WTC11 (cell line): ENCODE results near the gene CYP4F11. TPM values are rescaled to one million over a fixed set of nuclear protein-coding genes. Genes with fewer than 3 reads are reported as not detected.
"Not testable (repeated sequence)": the region's sequence is repeated elsewhere in the genome, so short reads cannot be mapped to it uniquely, and the experiment has no call there.

ENCODE experiments used
- ATAC-seq: fragments of 200-7000 bp; cut with Tn5 transposase; 2 replicates; pipeline ENCODE4 v1.10.0; 2021; ENCODE audit warnings: mild to moderate bottlenecking, moderate library complexity
- CTCF ChIA-PET: fragments of 300-600 bp; sonication (Branson Sonifier 250); formaldehyde crosslinking; loops from one replicate; lab custom pipeline; 2021; ENCODE audit warnings: antibody characterized with exemption; lab: Charles Lee
- POLR2A ChIA-PET: fragments of 350-600 bp; sonication (Branson Sonifier 250); formaldehyde crosslinking; loops from one replicate; lab custom pipeline; 2021; ENCODE audit warnings: antibody characterized with exemption; lab: Charles Lee
- DNase-seq: peaks from one replicate; pipeline ENCODE4 v3.0.0; 2021; ENCODE audit warnings: low spot score
- H3K27ac Mint-ChIP-seq: 2 replicates; pipeline ENCODE4 v1.8.0; 2021; ENCODE audit warnings: mixed read lengths
- H3K27me3 Mint-ChIP-seq: 2 replicates; pipeline ENCODE4 v1.8.0; 2021; ENCODE audit warnings: low read depth, mild to moderate bottlenecking, moderate library complexity, mixed read lengths
- H3K36me3 Mint-ChIP-seq: 2 replicates; pipeline ENCODE4 v1.8.0; 2021; ENCODE audit warnings: mixed read lengths
- H3K4me1 Mint-ChIP-seq: 2 replicates; pipeline ENCODE4 v1.8.0; 2022; ENCODE audit warnings: mixed read lengths
- H3K4me3 Mint-ChIP-seq: 2 replicates; pipeline ENCODE4 v1.8.0; 2021; ENCODE audit warnings: mild to moderate bottlenecking, moderate library complexity, mixed read lengths
- H3K9me3 Mint-ChIP-seq: 2 replicates; pipeline ENCODE4 v1.8.0; 2021; ENCODE audit warnings: mixed read lengths
- ATF1 ChIP-seq: sonication (generic); formaldehyde crosslinking; IDR thresholded peaks from 2 replicates; pipeline ENCODE4 v1.8.1; 2023; ENCODE audit warnings: mild to moderate bottlenecking, moderate library complexity, missing genetic modification reagents
- CREB1 ChIP-seq: sonication (generic); formaldehyde crosslinking; IDR thresholded peaks from 2 replicates; pipeline ENCODE4 v1.8.0; 2023; ENCODE audit warnings: mild to moderate bottlenecking, missing genetic modification reagents
- E2F1 ChIP-seq: sonication (generic); formaldehyde crosslinking; IDR thresholded peaks from 2 replicates; pipeline ENCODE4 v1.8.0; 2022; ENCODE audit warnings: mild to moderate bottlenecking, missing genetic modification reagents
- FOXP1 ChIP-seq: sonication (generic); formaldehyde crosslinking; IDR thresholded peaks from 2 replicates; pipeline ENCODE4 v1.8.0; 2022; ENCODE audit warnings: missing genetic modification reagents, mild to moderate bottlenecking, moderate library complexity, borderline replicate concordance
- GTF2I ChIP-seq: fragments of 250-450 bp; sonication (Bioruptor Pico); conservative IDR thresholded peaks from 2 replicates; pipeline ENCODE4 v1.4.0; 2021; ENCODE audit warnings: mild to moderate bottlenecking
- HMGA2 ChIP-seq: fragments of 250-450 bp; sonication (Bioruptor Pico); IDR thresholded peaks from 2 replicates; pipeline ENCODE4 v1.4.0; 2021; ENCODE audit warnings: mild to moderate bottlenecking, moderate library complexity
- HMGXB4 ChIP-seq: sonication (generic); formaldehyde crosslinking; IDR thresholded peaks from 2 replicates; pipeline ENCODE4 v1.8.1; 2023; ENCODE audit warnings: mild to moderate bottlenecking, moderate library complexity, missing genetic modification reagents
- JUN ChIP-seq: sonication (generic); formaldehyde crosslinking; IDR thresholded peaks from 2 replicates; pipeline ENCODE4 v1.8.0; 2023; ENCODE audit warnings: mild to moderate bottlenecking, missing genetic modification reagents
- MAX ChIP-seq: sonication (generic); formaldehyde crosslinking; IDR thresholded peaks from 2 replicates; pipeline ENCODE4 v1.8.0; 2022; ENCODE audit warnings: mild to moderate bottlenecking, missing genetic modification reagents
- MXD4 ChIP-seq: fragments of 250-450 bp; sonication (Bioruptor Pico); IDR thresholded peaks from 2 replicates; pipeline ENCODE4 v1.8.0; 2021; ENCODE audit warnings: mild to moderate bottlenecking, moderate library complexity, borderline replicate concordance
- MYBL2 ChIP-seq: sonication (generic); formaldehyde crosslinking; IDR thresholded peaks from 2 replicates; pipeline ENCODE4 v1.8.1; 2023; ENCODE audit warnings: mild to moderate bottlenecking, moderate library complexity, missing genetic modification reagents
- NFATC4 ChIP-seq: fragments of 250-450 bp; sonication (Bioruptor Pico); IDR thresholded peaks from 2 replicates; pipeline ENCODE4 v1.9.0; 2021; ENCODE audit warnings: mild to moderate bottlenecking
- NR2C2 ChIP-seq: sonication (generic); formaldehyde crosslinking; IDR thresholded peaks from 2 replicates; pipeline ENCODE4 v1.8.0; 2022; ENCODE audit warnings: mild to moderate bottlenecking, missing genetic modification reagents
- PRRX2 ChIP-seq: fragments of 250-450 bp; sonication (Bioruptor Pico); IDR thresholded peaks from 2 replicates; pipeline ENCODE4 v1.8.0; 2021; ENCODE audit warnings: mild to moderate bottlenecking
- RELA ChIP-seq: sonication (generic); formaldehyde crosslinking; IDR thresholded peaks from 2 replicates; pipeline ENCODE4 v1.8.1; 2022; ENCODE audit warnings: missing genetic modification reagents, mild to moderate bottlenecking, borderline replicate concordance
- SMAD4 ChIP-seq: sonication (generic); formaldehyde crosslinking; IDR thresholded peaks from 2 replicates; pipeline ENCODE4 v1.8.0; 2022; ENCODE audit warnings: mild to moderate bottlenecking, missing genetic modification reagents
- TEAD1 ChIP-seq: sonication (generic); formaldehyde crosslinking; IDR thresholded peaks from 2 replicates; pipeline ENCODE4 v1.8.0; 2022; ENCODE audit warnings: mild to moderate bottlenecking, missing genetic modification reagents
- ZNF138 ChIP-seq: sonication (generic); formaldehyde crosslinking; conservative IDR thresholded peaks from 2 replicates; pipeline ENCODE4 v1.8.1; 2022; ENCODE audit warnings: mild to moderate bottlenecking, moderate library complexity, missing genetic modification reagents
- ZNF232 ChIP-seq: sonication (generic); formaldehyde crosslinking; IDR thresholded peaks from 2 replicates; pipeline ENCODE4 v1.8.0; 2022; ENCODE audit warnings: mild to moderate bottlenecking, missing genetic modification reagents
- ZNF263 ChIP-seq: sonication (generic); formaldehyde crosslinking; IDR thresholded peaks from 2 replicates; pipeline ENCODE4 v1.8.1; 2022; ENCODE audit warnings: low read depth, mild to moderate bottlenecking, moderate library complexity, missing genetic modification reagents
- ZNF396 ChIP-seq: fragments of 250-450 bp; sonication (Bioruptor Pico); IDR thresholded peaks from 2 replicates; pipeline ENCODE4 v1.8.0; 2021; ENCODE audit warnings: mild to moderate bottlenecking, moderate library complexity, borderline replicate concordance
- ZNF416 ChIP-seq: fragments of 250-450 bp; sonication (Bioruptor Pico); IDR thresholded peaks from 2 replicates; pipeline ENCODE4 v1.9.0; 2021; ENCODE audit warnings: mild to moderate bottlenecking, inconsistent platforms
- ZNF512 ChIP-seq: sonication (generic); formaldehyde crosslinking; IDR thresholded peaks from 2 replicates; pipeline ENCODE4 v1.8.1; 2022; ENCODE audit warnings: missing genetic modification reagents, borderline replicate concordance
- ZNF532 ChIP-seq: fragments of 250-450 bp; sonication (Bioruptor Pico); IDR thresholded peaks from 2 replicates; pipeline ENCODE4 v1.9.0; 2021; ENCODE audit warnings: mild to moderate bottlenecking, borderline replicate concordance
- ZNF671 ChIP-seq: fragments of 250-450 bp; sonication (Bioruptor Pico); IDR thresholded peaks from 2 replicates; pipeline ENCODE4 v1.8.0; 2021; ENCODE audit warnings: mild to moderate bottlenecking
- total RNA-seq: library from RNA; stranded (reverse); gene quantifications from 3 replicates; pipeline ENCODE4 v1.2.3, GENCODE V29; 2021

Gene CYP4F11
- total RNA-seq, 1 experiment from 2014 or later = not detected

GRCh38 chr19:15905026-15905425 lies 29.3 kb downstream of the CYP4F11 start (continued):
- no peak for TF ChIP-seq ZNF532 (CRISPR knock-in tag)
- no peak for TF ChIP-seq NR2C2 (CRISPR knock-in tag)

GRCh38 chr19:15902898-15903297 lies 31.4 kb downstream of the CYP4F11 start:
- Mint-ChIP-seq H3K9me3 (peaks cover 77% of the 10 kb centered on the region), H3K36me3 (peaks cover 30% of the 10 kb centered on the region), H3K27me3 (peaks cover 30% of the 10 kb centered on the region)
- DNase-seq, POLR2A ChIA-PET, H3K4me3 Mint-ChIP-seq, CTCF ChIA-PET, H3K4me1 Mint-ChIP-seq, H3K27ac Mint-ChIP-seq, ATAC-seq: not testable (repeated sequence)

GRCh38 chr19:15902254-15902653 lies 32.1 kb downstream of the CYP4F11 start:
- POLR2A ChIA-PET = no interaction called here
- TF ChIP-seq ZNF396 (no peak), SMAD4 (CRISPR knock-in tag) (no peak), MXD4 (CRISPR knock-in tag) (no peak), PRRX2 (CRISPR knock-in tag) (no peak), MAX (CRISPR knock-in tag) (no peak), TEAD1 (no peak), HMGXB4 (CRISPR knock-in tag) (no peak)
- Mint-ChIP-seq H3K9me3 (peaks cover 74% of the 10 kb centered on the region), H3K36me3 (peaks cover 30% of the 10 kb centered on the region), H3K4me1 (no peaks in the 10 kb centered on the region; the same call in 1 of the 2 replicates), H3K27ac (no peak overlapping the region), H3K4me3 (no peak overlapping the region), H3K27me3 (peaks cover 30% of the 10 kb centered on the region)
- DNase-seq (no peak), ATAC-seq (no peak)
- CTCF ChIA-PET = no interaction called here

GRCh38 chr19:15900504-15900903 lies 33.8 kb downstream of the CYP4F11 start:
- peaks cover 25% of the 10 kb centered on the region for H3K27me3 Mint-ChIP-seq
- CTCF ChIA-PET = interaction anchor here (0.7 kb wide), 1 partner anchor 59 kb away, joined by 3 read pairs; no protein-coding TSS in a partner anchor
- POLR2A ChIA-PET = no interaction called here
- TF ChIP-seq CREB1 (CRISPR knock-in tag) (no peak), MYBL2 (no peak), ZNF138 (CRISPR knock-in tag) (no peak), ZNF512 (CRISPR knock-in tag) (no peak), RELA (CRISPR knock-in tag) (no peak), NR2C2 (CRISPR knock-in tag) (no peak), PRRX2 (CRISPR knock-in tag) (no peak), E2F1 (CRISPR knock-in tag) (no peak), NFATC4 (CRISPR knock-in tag) (no peak), ATF1 (CRISPR knock-in tag) (no peak), ZNF263 (no peak), JUN (no peak), ZNF232 (CRISPR knock-in tag) (no peak), FOXP1 (no peak), GTF2I (CRISPR knock-in tag) (no peak), ZNF416 (CRISPR knock-in tag) (no peak), HMGA2 (no peak), ZNF671 (no peak)

More at GRCh38 chr19:15900504-15900903, 33.8 kb downstream of the CYP4F11 start:
- H3K4me1 Mint-ChIP-seq = no peaks in the 10 kb centered on the region; the same call in 1 of the 2 replicates
- peaks cover 40% of the 10 kb centered on the region for H3K36me3 Mint-ChIP-seq
- H3K27ac Mint-ChIP-seq = no peak overlapping the region
- peaks cover 70% of the 10 kb centered on the region for H3K9me3 Mint-ChIP-seq
- no peak for DNase-seq
- peak overlapping the region; percentile 45 for H3K4me3 Mint-ChIP-seq
- ATAC-seq = no peak
